Right renal cortex interstitium (tissue), 3 donors: Measurements from ENCODE around the gene EIPR1. TPM values are rescaled to one million over a fixed set of nuclear protein-coding genes. Genes with fewer than 3 reads are reported as not detected.

ENCODE experiments used
- DNase-seq, 3 donors: peaks; one replicate each; pipeline ENCODE4 v3.0.0-alpha.2; 2013; ENCODE audit warnings: low read depth in 3 of 3, low spot score in 2 of 3
- polyA plus RNA-seq, 3 donors: library from polyadenylated mRNA; unstranded; fragments of 120-200 nt; gene quantifications; one replicate each; pipeline ENCODE4 v1.2.1, GENCODE V29; 2013; ENCODE audit not compliant: insufficient read length in 3 of 3

EIPR1 gene
- polyA plus RNA-seq, 3 donors = 24.4 to 25.7 (median 25.2) TPM

GRCh38 chr2:3142210-3142609, 235.4 kb downstream of the EIPR1 start:
- DNase-seq = no peak

DNA sequence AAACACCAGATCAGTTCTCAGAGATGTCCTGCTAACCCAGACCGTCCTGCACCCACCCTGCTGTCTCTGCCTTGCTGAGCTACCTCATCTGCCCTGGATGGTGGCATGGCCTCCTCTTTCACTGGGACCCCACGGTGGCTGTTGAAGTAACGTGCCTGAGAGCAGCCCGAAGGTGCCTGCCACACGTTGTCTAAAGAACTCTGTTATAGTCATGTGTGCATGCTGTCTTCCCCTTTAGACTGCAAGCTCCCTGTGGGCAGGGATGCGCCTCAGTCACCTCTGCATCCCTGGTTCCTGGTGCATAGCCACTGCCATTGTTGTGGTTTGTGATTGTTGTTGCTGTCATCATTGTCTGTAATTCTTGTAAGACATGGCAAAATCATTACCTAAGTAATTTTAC, 235.9 kb downstream of the EIPR1 start:
- DNase-seq = no peak

DNA sequence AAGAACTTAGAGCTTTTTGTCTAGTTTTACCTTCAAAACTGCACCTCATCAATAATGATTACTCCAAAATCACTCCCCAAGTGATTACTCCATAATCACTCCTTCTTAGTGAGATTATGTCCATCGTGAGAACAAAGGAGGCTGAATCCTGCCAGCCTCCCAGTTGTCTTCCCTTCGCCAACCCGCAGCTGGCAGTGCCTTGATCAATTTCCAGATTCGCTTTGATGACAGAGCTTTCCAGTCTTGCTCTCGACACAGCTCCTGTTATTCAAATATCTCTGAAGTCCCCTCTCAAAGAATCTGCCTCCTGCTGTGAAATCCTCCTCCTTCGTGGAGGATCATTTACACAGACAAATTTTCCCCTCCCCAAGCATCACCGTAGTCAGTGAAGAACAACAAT, 237.7 kb downstream of the EIPR1 start:
- DNase-seq = no peak

Other genes starting within 250 kb of the EIPR1 start
- 10 to 100 TPM; 62.0 to 67.1 (median 65.9) TPM for gene TRAPPC12, start 1.9 kb upstream of the EIPR1 start, polyA plus RNA-seq
- gene ADI1, start 141.7 kb upstream of the EIPR1 start, polyA plus RNA-seq = 10 to 100 TPM; 72.8 to 82.5 (median 73.1) TPM
- 10 to 100 TPM; 17.2 to 17.8 (median 17.5) TPM for gene RNASEH1, start 180.5 kb upstream of the EIPR1 start, polyA plus RNA-seq
- 1,000 to 10,000 TPM; 1,700 to 1,857 (median 1,831) TPM for gene RPS7, start 197.4 kb upstream of the EIPR1 start, polyA plus RNA-seq
- gene COLEC11, start 217.3 kb upstream of the EIPR1 start, polyA plus RNA-seq = 1 to 10 TPM; 1.5 to 3.0 (median 1.6) TPM